ENCODE measurements around the gene LRP2BP.
"Not testable (repeated sequence)": the region's sequence is repeated elsewhere in the genome, so short reads cannot be mapped to it uniquely, and the experiment has no call there.

Gene LRP2BP

GRCh38 chr4:185395956-185396723 lies 416 bp upstream of the LRP2BP start:
- DNase-seq: peak; percentile 99

- no peak for DNase-seq
These were observed 1.0 kb downstream of the LRP2BP start for GRCh38 chr4:185394568-185395237.

GRCh38 chr4:185392156-185392555 lies 3.6 kb downstream of the LRP2BP start:
- no peak for DNase-seq

GRCh38 chr4:185390941-185391340 lies 4.8 kb downstream of the LRP2BP start:
- no peak for DNase-seq

GRCh38 chr4:185387957-185388356 lies 7.8 kb downstream of the LRP2BP start:
- no peak for DNase-seq

GRCh38 chr4:185384930-185385331 lies 10.8 kb downstream of the LRP2BP start:
- no peak for DNase-seq

GRCh38 chr4:185384061-185384460 lies 11.7 kb downstream of the LRP2BP start:
- DNase-seq: no peak

GRCh38 chr4:185383451-185383850 lies 12.3 kb downstream of the LRP2BP start:
- no peak for DNase-seq

- DNase-seq: no peak
These were observed 13.0 kb downstream of the LRP2BP start for GRCh38 chr4:185382754-185383153.

- peak; percentile 46 for DNase-seq
These were observed 14.2 kb downstream of the LRP2BP start for GRCh38 chr4:185381288-185382196.

GRCh38 chr4:185380320-185380719 lies 15.4 kb downstream of the LRP2BP start:
- no peak for DNase-seq

GRCh38 chr4:185379326-185380295 lies 16.1 kb downstream of the LRP2BP start:
- no peak for DNase-seq

- no peak for DNase-seq
These were observed 17.5 kb downstream of the LRP2BP start for GRCh38 chr4:185378264-185378663.

GRCh38 chr4:185374573-185374972 lies 21.2 kb downstream of the LRP2BP start:
- no peak for DNase-seq

- DNase-seq: no peak
These were observed 21.7 kb downstream of the LRP2BP start for GRCh38 chr4:185374027-185374426.

GRCh38 chr4:185371702-185372101 lies 24.0 kb downstream of the LRP2BP start:
- DNase-seq: no peak

- no peak for DNase-seq
These were observed 25.3 kb downstream of the LRP2BP start for GRCh38 chr4:185370268-185370949.

GRCh38 chr4:185369731-185370130 lies 26.0 kb downstream of the LRP2BP start:
- no peak for DNase-seq

- no peak for DNase-seq
These were observed 30.8 kb downstream of the LRP2BP start for GRCh38 chr4:185364886-185365285.

GRCh38 chr4:185363251-185363650 lies 32.5 kb downstream of the LRP2BP start:
- DNase-seq: no peak

GRCh38 chr4:185362570-185362969 lies 33.2 kb downstream of the LRP2BP start:
- not testable (repeated sequence) for DNase-seq
